Measurements from ENCODE around the gene TNP2. TPM values are rescaled to one million over a fixed set of nuclear protein-coding genes. Genes with fewer than 3 reads are reported as not detected.

Gene TNP2
- total RNA-seq, 2 donors from 2014 or later = not detected

DNA sequence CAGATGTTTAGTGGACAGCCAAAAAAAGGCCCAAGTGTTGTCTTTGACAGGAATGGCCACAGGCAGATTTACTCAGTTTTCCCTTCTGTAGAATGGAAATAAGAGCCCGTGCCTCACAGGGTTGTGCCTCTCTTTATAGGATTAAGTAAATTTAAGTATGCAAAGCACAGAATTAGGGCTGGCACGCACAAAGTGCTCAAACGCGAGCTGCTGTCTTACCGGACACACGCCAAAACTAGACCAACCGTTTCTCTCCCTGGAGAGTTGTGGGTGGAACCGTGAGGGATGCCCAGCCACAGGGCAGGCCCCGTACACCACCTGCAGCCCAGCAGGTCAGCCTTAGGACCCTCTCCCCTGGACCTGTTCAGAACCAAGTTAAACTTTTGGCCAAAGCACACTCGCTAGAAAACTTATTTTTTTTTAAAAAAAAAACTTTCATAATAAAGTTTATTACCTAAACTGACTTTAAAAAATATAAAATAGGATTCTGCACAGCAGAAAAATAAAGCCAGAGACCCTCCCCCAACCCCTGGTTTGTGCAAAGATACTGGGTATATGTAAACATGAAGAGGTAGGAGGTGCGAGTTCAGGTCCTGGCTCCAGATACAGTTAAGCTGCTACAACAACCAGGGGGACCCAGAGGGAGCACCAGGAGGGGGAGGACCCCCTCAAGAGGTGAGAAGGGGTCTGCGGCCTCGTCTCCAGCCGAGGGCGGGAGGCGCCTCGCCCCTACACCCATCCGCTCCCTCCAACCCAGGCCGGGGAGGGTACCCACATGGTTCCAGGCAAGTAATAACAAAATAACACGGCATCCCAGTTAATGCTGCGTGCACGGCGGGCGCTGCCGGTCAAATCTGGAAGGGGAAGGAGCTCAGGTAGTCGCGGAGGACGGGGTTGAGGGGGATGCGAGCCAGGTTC is 14.9 kb downstream of the TNP2 start:
- DNase-seq (ENCODE audit: low spot score) (no peak), ATAC-seq (no peak)
- H3K36me3 Mint-ChIP-seq = peaks cover 20% of the 10 kb centered on the region
- no peaks in the 10 kb centered on the region for H3K27me3 Mint-ChIP-seq
- peak overlapping the region; percentile 98 to 99 for H3K27ac Mint-ChIP-seq
- peak overlapping the region; percentile 99 for H3K4me3 Mint-ChIP-seq
- H3K9me3 Mint-ChIP-seq = no peaks in the 10 kb centered on the region
- H3K4me1 Mint-ChIP-seq (ENCODE audit: low read depth in 2 of 2) = peaks cover 51 to 52% of the 10 kb centered on the region in 2 donors

DNA sequence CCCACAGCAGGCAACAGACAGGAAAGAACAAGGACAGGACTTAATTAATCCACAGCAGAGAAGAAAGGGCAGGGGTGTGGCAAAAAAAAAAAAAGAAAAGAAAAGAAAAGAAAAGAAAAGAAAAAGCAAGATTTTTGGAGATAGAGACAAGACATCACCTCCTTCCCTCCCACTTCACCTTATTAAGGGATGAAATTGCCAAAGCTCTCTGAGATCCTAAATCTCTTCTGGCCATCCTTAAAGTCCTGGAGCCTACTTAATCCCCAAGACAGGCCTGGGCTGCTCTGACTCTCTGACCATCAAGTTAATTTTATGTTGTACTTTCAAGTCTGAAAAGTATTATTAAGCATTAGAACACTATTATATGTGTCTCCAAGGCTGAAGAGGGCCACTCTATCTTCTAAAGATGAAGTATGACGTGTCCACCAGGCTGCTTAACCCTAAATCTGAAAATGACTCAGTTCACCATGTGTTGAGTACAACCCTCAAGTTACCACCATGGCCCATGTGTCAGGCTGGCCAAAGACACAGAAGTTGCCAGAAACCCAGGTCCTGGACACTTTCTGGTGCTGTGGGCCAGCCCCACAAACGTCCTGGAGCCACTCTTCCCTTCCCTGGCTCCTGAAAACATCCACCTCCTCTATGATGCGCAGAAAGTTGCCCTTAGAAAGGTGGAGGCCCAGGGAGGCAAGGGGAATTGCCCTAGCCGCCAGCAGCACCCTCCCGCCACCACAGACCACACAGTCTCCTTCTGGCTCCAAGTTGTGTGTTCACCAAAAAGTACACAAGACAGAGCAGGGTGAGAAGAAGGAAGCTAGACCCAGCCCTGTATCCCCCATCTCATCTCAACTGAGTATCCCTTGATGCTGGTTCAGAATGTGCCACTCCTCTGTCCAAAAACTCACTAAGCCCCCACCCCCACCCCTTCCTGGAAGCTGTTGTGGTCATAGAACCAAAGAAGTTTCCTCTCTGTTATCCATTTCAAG is 15.8 kb downstream of the TNP2 start:
- Mint-ChIP-seq H3K4me1 (ENCODE audit: low read depth in 2 of 2) (peaks cover 43 to 48% of the 10 kb centered on the region in 2 donors), H3K9me3 (no peaks in the 10 kb centered on the region), H3K27me3 (no peaks in the 10 kb centered on the region), H3K27ac (peak overlapping the region; percentile 98 to 99), H3K4me3 (peak overlapping the region; percentile 99), H3K36me3 (peaks cover 20% of the 10 kb centered on the region)
- ATAC-seq (peak; percentile 1 to 26), DNase-seq (ENCODE audit: low spot score) (peak; percentile 80)

DNA sequence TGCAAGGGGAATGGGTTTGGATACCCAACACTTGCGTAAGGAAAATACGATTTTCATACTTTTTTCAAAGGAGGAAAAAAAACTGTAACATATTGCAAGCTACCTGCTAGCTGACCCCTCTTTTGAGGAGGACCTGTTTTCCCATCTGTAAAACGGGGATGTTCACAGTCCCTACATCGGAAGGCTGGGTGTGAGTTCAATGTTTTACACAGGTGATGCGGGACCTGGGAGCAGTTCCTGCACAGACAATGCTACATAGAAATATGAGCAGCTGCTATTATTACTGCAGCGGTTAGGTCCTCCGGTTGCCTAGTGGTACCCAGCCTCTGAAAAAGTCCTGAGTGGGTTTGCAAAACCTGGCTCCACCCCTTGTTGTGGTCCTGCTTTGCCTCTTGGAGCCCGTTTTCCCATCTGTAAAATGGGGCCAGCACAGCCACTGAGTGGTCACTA is 16.6 kb downstream of the TNP2 start:
- no peaks in the 10 kb centered on the region for H3K9me3 Mint-ChIP-seq
- peaks cover 20% of the 10 kb centered on the region for H3K36me3 Mint-ChIP-seq
- no peaks in the 10 kb centered on the region for H3K27me3 Mint-ChIP-seq
- ATAC-seq (no peak), DNase-seq (ENCODE audit: low spot score) (no peak)
- H3K4me3 Mint-ChIP-seq = peak overlapping the region; percentile 99
- H3K4me1 Mint-ChIP-seq (ENCODE audit: low read depth in 2 of 2) = peaks cover 42 to 47% of the 10 kb centered on the region in 2 donors
- H3K27ac Mint-ChIP-seq = peak overlapping the region; percentile 98 to 99

DNA sequence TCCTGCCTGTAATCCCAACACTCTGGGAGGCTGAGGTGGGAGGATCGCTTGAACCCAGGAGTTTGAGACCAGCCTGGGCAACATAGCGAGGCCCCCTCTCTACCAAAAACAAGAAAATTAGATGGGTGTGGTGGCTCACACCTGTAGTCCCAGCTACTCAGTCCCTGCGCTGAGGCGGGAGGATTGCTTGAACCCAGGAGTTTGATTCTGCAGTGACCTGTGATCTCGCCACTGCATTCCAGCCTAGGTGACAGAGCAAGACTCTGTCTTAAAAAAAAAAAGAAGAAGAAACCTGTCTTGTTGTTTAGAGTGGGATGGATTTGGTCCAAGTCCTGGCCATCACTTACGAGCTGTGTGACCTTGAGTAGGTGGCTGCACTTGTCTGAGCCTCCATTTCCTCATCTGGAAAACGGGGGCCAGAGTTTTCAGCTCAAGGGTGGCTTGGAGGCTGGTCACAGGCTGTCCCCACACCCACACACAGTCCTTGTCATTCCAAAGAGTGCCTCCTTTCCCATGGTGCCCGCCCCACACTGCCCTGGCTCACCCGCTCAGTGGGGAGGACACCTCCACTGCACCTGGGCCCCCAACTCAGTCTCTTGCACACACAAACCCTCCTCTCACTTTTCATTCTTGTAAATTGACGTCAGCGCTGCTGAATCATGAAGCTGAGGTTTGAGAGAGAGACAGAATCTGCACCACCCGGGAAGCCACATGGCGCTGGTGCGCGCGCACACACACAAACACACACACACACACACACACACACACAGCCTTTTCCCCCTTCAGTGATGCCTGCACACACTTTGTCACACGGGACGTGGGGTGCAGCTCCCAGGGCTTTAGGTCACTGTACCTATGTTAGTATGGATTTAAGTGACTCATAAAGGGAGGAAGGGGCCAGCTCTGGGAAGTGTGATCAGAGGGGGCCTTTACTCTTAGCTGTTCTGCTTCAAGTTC is 17.3 kb downstream of the TNP2 start:
- no peaks in the 10 kb centered on the region for H3K9me3 Mint-ChIP-seq
- no peaks in the 10 kb centered on the region for H3K27me3 Mint-ChIP-seq
- peaks cover 20% of the 10 kb centered on the region for H3K36me3 Mint-ChIP-seq
- ATAC-seq (peak; percentile 1 to 2), DNase-seq (ENCODE audit: low spot score) (peak; percentile 85)
- peak overlapping the region; percentile 98 to 99 for H3K27ac Mint-ChIP-seq
- H3K4me1 Mint-ChIP-seq (ENCODE audit: low read depth in 2 of 2) = peaks cover 43 to 45% of the 10 kb centered on the region in 2 donors
- peak overlapping the region; percentile 99 for H3K4me3 Mint-ChIP-seq

DNA sequence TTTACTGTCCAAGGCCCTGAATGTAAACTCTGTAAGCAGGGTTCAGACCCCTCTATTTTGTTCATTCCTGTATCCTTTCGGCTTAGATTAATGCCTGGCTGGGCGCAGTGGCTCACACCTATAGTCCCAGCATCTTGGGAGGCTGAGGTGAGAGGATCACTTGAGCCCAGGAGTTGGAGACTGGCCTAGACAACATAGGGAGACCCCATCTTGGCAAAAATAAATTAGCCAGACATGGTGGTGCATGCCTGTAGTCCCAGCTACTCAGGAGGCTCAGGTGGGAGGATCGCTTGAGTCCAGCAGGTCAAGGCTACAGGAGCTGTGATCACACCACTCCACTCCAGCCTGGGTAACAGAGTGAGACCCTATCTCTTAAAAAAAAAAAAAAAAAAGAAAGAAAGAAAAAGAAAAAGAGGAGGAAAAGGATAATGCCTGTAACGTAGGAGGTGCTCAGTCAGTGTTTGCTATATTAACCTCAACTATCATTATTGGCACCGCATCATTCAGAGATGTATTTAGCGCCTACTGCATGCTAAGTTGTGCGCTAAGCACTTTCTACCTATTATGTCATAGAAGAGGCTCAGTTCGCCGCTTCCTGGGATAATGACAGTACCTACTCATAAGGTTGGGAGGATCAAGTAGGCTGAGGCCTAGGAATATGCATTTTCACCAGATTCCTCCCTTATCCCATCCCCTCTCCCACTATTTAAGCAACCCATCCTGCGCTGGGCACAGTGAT is 18.2 kb downstream of the TNP2 start:
- peak overlapping the region; percentile 98 to 99 for H3K27ac Mint-ChIP-seq
- peaks cover 47 to 49% of the 10 kb centered on the region in 2 donors for H3K4me1 Mint-ChIP-seq (ENCODE audit: low read depth in 2 of 2)

DNA sequence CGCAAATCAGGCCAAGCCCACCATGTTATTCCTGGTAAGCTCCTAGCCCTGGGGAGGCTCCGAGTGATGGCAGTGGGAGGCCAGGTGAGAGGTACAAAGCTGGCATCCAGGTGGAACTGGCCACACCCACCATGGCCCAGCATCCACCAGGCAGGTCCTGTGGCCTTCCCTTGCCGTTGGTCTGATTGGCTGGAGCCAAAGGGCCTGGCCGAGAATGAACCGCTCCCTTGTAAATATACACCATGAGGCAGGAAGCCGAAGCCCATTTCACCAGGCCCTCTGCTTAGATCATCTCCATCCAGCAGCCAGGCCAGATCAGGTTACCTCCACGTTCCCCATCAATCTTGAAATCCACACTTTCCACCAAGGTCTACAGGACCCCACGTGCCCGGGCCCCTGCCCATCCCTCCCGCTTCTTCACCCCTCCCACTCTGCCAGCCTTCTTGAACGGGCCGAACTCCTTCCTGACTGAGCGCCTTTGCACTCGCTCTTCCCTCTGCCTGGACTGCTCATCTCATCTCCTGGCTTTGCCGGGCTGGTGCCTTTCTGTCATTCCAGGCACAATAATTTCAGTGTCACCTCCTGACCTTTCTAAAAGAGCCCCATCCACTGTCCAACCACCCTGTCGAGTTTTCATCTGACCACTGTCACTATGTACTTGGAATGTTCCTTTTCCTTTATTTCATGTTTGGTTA is 18.9 kb downstream of the TNP2 start:
- H3K36me3 Mint-ChIP-seq = peaks cover 20% of the 10 kb centered on the region
- H3K4me1 Mint-ChIP-seq (ENCODE audit: low read depth in 2 of 2) = peaks cover 55 to 56% of the 10 kb centered on the region in 2 donors
- DNase-seq (ENCODE audit: low spot score) = no peak
- no peak for ATAC-seq
- peak overlapping the region; percentile 98 to 99 for H3K27ac Mint-ChIP-seq
- no peaks in the 10 kb centered on the region for H3K9me3 Mint-ChIP-seq
- H3K27me3 Mint-ChIP-seq = no peaks in the 10 kb centered on the region
- H3K4me3 Mint-ChIP-seq = peak overlapping the region; percentile 14

More for the DNA sequence above, 18.2 kb downstream of the TNP2 start:
- Mint-ChIP-seq H3K27me3 (no peaks in the 10 kb centered on the region), H3K9me3 (no peaks in the 10 kb centered on the region), H3K36me3 (peaks cover 20% of the 10 kb centered on the region), H3K4me3 (peak overlapping the region; percentile 99)
- DNase-seq (ENCODE audit: low spot score) = no peak
- ATAC-seq = no peak

DNA sequence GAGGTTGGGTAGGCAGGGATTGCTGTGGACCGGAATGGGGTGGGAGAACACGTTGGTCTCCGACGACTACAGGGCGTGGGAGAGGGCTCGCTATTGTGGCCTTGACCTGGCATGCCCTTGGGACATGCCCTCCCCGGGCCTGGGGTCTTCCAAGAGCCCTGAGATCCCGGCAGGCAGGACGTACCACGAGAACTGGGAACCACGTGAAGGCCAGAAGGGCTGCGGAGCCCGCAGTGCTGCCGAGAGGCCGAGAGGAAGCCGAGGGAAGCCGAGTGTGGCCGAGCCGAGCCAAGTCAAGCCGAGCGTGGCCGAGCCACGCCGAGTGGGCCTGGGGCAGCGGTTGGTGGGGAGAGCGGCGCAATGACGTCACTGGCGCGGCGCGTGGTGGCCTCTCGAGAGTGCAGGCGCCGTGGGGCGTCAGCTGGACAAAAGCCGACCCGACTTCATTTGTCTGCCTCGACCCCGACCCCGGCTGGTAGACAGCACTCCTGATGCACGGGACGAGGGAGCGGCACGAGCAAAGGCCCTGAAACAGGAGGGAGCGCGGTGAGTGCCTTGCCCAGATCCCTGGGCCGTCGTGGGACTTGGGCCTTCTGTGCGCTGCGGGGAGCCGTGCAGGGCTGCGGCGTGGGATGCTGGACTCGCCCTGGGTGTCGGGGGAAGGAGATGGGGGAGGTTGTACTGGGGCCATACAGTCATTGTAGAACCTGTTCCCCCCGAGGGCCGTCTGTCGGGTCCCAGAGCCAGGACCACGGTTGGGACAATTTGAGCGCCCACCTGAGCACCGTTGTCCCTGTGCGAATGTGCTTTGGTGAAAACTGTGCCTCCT is 19.7 kb downstream of the TNP2 start:
- no peaks in the 10 kb centered on the region for H3K9me3 Mint-ChIP-seq
- H3K27ac Mint-ChIP-seq = peak overlapping the region; percentile 98 to 99
- no peaks in the 10 kb centered on the region for H3K27me3 Mint-ChIP-seq
- ATAC-seq (peak in 1 of 2 donors; percentile 1), DNase-seq (ENCODE audit: low spot score) (no peak)
- peaks cover 20% of the 10 kb centered on the region for H3K36me3 Mint-ChIP-seq
- H3K4me1 Mint-ChIP-seq (ENCODE audit: low read depth in 2 of 2) = peaks cover 60% of the 10 kb centered on the region in 2 donors
- H3K4me3 Mint-ChIP-seq = no peak overlapping the region

DNA sequence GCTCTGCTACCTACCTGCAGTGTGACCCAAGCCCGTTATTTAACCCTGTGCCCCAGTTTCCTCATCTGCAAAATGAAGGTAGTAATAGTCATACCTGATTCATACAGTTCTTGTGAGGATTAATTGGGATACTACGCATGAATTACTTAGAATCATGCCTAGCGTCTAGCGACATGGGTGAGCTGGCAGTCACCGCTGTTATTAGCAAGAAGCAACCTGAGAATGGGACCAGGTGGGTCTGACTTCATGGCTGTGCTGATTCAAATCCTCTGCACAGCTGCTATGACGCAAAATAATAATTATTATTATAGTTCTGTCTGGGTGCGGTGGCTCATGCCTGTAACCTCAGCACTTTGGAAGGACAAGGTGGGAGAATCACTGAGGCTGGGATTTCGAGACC is 21.0 kb downstream of the TNP2 start:
- Mint-ChIP-seq H3K27me3 (no peaks in the 10 kb centered on the region), H3K36me3 (peaks cover 12% of the 10 kb centered on the region), H3K4me1 (ENCODE audit: low read depth in 2 of 2) (peaks cover 52 to 53% of the 10 kb centered on the region in 2 donors), H3K9me3 (no peaks in the 10 kb centered on the region), H3K27ac (peak overlapping the region; percentile 81 to 99), H3K4me3 (no peak overlapping the region)
- ATAC-seq (no peak), DNase-seq (ENCODE audit: low spot score) (no peak)

DNA sequence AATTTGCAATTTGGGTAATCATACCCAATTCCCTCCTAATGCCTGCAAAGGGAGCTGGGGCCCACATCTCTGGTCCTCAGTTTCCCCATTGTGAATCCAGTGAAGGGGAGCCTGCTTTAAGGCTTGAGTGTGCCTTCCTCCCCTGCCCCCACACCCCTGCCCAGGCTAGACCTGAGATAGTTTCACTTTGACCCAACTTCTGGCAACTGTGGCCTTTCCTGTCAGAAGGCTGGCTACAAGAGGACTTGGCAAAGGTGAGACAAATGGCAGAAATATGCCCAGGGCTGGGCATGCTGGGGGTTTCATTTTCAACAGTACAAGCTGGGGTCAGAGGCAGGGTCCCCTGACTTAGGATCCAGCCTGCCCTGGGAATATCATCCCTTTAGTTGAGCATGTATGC is 23.1 kb downstream of the TNP2 start:
- no peaks in the 10 kb centered on the region for H3K27me3 Mint-ChIP-seq
- peaks cover 37 to 39% of the 10 kb centered on the region in 2 donors for H3K4me1 Mint-ChIP-seq (ENCODE audit: low read depth in 2 of 2)
- peak overlapping the region; percentile 81 to 99 for H3K27ac Mint-ChIP-seq
- DNase-seq (ENCODE audit: low spot score) (peak; percentile 83), ATAC-seq (peak; percentile 70 to 76)
- no peaks in the 10 kb centered on the region for H3K9me3 Mint-ChIP-seq
- peak overlapping the region; percentile 71 for H3K4me3 Mint-ChIP-seq
- peaks cover 6% of the 10 kb centered on the region for H3K36me3 Mint-ChIP-seq

DNA sequence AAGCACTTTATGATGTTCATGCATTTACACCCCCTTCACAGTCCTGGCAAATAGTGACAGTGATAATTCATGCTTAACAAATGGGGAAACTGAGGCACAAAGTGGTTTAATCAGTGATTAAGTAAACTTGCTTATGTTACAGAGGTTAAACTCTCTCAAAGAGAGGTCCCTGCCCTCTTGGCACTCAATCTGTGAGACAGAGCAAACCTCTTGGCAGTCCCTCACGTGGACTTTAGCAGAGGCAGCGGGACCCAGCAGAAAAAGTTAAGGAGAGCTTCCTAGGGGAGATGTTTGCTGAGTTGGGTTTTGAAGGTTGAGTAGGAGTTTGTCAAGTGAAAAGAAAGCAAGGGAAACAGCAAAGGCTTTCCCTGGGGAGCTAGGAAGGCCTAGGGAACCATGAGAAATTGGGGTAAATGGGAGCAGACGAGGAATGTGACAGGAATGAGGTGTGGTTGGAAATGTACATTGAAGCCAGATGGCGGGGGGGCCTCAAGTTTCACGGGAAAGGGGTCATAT is 23.8 kb downstream of the TNP2 start:
- ATAC-seq (no peak), DNase-seq (ENCODE audit: low spot score) (no peak)
- peak overlapping the region; percentile 81 to 99 for H3K27ac Mint-ChIP-seq
- H3K4me1 Mint-ChIP-seq (ENCODE audit: low read depth in 2 of 2) = peaks cover 34 to 35% of the 10 kb centered on the region in 2 donors
- no peaks in the 10 kb centered on the region for H3K27me3 Mint-ChIP-seq
- H3K36me3 Mint-ChIP-seq = peaks cover under 1% of the 10 kb centered on the region
- peak overlapping the region; percentile 71 for H3K4me3 Mint-ChIP-seq
- H3K9me3 Mint-ChIP-seq = no peaks in the 10 kb centered on the region

DNA sequence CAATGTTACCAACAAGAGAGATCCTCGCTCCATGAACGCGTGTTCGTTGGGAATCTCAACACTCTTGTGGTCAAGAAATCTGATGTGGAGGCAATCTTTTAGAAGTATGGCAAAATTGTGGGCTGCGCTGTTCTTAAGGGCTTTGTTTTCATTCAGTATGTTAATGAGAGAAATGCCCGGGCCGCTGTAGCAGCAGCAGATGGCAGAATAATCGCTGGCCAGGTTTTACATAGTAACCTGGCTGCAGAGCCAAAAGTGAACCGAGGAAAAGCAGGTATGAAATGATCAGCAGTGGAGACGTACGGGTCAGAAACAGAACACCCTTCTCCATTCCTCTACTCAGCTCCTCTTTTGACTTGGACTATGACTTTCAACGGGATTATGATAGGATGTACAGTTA is 26.5 kb downstream of the TNP2 start:
- ATAC-seq = no peak
- no peak overlapping the region for H3K4me3 Mint-ChIP-seq
- H3K9me3 Mint-ChIP-seq = no peaks in the 10 kb centered on the region

More for the DNA sequence above, 26.5 kb downstream of the TNP2 start:
- no peak for DNase-seq (ENCODE audit: low spot score)
- Mint-ChIP-seq H3K27ac (no peak overlapping the region), H3K36me3 (no peaks in the 10 kb centered on the region), H3K27me3 (no peaks in the 10 kb centered on the region), H3K4me1 (ENCODE audit: low read depth in 2 of 2) (peaks cover 28 to 50% of the 10 kb centered on the region in 2 donors)
